GM21528 (cell line): ENCODE results near the gene BCL2L11.
A peak's percentile ranks its signal among the peaks of the same experiment; 100 is the strongest.
"Not testable (repeated sequence)": the region's sequence is repeated elsewhere in the genome, so short reads cannot be mapped to it uniquely, and the experiment has no call there.

Experiments used
- ATAC-seq: cut with Tn5 transposase; IDR thresholded peaks from one replicate; pipeline ENCODE4 v1.9.1; 2021; ENCODE audit warnings: mild to moderate bottlenecking, moderate library complexity; ENCODE audit not compliant: unreplicated experiment, low FRiP score

The BCL2L11 gene, protein sequence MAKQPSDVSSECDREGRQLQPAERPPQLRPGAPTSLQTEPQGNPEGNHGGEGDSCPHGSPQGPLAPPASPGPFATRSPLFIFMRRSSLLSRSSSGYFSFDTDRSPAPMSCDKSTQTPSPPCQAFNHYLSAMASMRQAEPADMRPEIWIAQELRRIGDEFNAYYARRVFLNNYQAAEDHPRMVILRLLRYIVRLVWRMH

DNA sequence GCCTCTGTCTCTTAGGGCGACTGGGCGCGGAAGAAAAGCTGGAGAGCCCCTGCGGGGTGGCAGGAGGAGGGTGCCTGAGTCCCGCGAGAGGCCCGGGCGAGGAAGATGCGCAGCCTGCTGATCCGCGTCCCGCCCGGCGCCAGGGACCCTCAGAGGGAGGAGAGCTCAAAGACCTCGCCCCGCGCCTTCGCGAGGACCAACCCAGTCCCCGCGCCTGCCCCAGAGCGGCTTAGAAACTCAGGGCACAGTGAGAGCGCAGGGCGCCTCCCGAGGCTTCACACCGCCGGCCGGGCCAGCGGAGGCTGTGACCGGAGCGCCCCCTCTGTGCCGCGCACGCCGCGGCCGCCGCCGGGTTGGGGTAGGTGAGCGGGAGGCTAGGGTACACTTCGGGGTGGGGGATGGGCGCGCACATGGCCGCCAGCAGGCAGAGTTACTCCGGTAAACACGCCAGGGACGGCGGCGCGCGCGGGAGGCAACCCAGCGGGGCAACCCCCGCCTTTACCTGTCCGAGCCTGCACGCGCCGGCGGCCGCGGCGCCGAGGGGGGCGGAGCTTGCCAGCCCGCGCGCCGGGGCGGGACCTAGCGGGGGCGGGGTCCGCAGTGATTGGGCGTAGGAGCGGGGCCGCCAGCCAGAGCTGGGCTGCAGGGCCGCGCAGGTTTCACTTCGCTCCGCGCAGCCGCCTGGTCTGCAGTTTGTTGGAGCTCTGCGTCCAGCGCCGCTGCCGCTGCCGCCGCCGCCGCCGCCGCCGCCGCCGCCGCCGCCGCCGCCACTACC is at the start of gene BCL2L11:
Gene BCL2L11, plus strand, starts transcription at position 662 of the 775 bp plus-strand sequence. CDS start 2,832 bp downstream, outside the sequence.
- ATAC-seq: peak; percentile 62

DNA sequence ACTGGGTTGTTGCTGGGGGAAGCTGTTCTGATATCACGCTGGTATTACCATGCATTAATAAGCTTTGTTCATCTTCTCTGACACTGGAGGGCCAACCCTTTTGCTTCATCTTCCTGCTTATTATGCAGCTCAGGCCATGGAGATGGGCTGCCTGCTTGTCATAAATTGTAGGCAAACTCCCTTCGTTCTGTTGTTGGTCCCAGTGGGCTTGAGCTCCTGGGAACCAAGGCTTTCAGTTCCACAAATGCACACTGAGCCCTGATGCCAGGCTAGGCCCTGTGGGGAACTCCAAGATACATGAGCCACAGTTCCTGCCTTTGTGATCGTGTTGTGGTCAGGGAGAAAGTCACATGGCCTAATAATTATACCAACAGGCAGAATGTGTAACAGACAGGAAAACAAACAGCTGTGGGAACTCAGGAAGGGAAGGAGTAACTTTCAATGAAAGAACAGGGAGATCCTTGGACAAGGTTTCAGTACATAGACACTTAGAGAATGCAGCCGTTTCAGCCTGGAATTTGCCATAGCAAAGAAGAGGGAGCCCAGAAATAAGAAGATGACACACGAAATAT is 49.0 kb upstream of the BCL2L11 start:
- no peak for ATAC-seq

DNA sequence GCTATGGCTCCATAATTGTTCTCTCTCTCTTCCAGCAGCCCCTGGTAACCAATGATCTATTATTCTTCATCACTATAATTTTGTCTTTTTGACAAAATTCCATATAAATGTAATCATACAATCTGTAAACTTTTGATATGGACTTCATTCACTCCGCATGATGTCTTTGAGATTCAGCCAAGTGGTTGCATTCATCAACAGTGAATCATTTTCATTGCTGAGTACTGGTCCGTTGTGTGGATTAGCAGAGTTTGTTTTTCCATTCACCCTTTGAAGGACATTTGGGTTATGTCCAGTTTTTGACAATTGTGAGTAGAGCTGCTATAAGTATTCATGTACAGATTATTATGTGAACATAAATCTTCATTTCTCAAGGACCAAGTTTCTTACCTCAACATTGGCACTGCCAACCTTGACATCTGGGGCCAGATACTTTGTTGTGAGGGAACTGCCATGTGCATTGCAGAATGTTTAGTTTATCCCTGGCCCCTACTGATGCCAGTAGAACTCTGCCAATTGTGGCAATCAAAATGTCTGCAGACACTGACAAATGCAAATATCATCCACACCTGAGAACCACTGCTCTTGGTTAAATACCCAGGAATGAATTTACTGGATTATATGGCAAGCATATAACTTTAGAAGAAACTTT is 48.4 kb upstream of the BCL2L11 start:
- ATAC-seq: no peak

DNA sequence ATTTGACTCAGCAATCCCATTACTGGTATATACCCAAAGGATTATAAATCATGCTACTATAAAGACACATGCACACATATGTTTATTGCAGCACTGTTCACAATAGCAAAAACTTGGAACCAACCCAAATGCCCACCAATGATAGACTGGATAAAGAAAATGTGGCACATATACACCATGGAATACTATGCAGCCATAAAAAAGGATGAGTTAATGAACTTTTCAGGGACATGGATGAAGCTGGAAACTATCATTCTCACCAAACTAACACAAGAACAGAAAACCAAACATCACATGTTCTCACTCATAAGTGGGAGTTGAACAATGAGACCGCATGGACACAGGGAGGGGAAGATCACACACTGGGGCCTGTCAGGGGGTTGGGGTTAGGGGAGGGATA is 38.1 kb upstream of the BCL2L11 start:
- ATAC-seq: not testable (repeated sequence)

DNA sequence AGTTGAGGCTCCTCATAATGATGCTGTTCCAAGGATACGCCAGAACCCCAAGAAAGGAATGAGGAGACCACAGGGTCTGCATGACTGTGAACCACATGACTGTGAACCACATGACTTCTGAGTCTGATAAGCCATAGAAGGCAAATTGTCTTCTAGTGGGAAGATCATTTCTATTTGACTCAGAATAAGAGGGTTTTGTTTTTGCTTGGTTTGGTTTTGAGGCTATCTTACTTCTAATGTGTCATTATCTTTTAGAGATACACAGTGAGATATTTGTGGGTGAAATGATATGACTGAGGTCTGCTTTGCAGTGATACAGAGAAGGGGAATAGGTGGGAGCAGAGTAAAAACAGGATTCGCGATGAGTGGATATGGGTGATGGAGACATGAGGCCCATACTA is 28.9 kb upstream of the BCL2L11 start:
- ATAC-seq: no peak

DNA sequence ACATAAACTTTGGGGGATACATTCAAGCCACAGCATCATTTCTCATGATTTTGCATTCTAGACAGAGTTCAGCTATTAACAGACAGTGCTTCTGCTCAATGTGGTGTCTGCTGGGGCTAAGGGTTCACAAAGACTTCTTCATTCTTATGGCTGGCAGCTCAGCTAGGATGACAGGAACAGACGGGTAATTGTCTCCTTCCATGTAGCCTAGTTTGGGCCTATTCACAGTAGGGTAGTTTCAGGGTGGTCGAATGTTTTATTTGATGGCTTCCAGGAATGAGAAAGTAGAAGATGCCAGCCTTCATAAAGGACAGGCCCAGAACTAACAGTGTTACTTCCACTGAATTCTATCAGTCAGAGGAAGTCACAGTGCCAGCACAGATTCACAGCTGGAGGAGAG is 26.0 kb upstream of the BCL2L11 start:
- ATAC-seq: no peak

DNA sequence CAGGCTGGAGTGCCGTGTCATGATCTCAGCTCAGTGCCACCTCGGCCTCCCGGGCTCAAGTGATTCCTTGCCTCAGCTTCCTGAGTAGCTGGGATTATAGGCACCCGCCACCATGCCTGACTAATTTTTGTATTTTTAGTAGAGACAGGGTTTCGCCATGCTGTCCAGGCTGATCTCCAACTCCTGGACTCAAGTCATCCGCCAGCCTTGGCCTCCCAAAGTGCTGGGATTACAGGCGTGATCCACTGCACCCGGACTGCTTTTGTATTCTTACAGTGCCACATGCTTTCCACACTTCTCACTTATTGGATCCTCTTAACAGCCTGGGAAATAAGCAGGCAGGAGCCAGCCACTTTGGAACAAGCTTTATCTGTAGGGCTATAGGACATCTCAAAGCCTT is 25.3 kb upstream of the BCL2L11 start:
- no peak for ATAC-seq

DNA sequence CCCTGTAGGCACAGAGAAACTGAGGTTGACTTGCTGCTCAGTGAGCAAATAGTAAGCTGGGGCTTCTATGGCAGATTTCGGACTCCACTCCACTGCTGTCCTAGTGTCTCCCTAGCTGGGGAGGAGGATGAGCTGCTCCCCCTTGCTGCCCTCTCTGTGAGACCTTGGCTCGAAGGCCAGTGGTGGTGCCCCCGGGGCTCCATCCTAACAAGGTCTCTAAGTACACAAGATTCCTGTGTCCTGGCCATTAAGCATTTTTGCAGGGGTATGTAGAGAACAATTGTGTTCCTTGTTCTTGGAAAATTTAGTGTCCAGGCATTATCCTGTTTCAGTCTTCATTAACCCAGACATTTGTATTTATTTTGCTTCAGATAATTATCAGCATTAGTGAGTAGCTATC is 21.3 kb upstream of the BCL2L11 start:
- ATAC-seq: no peak

DNA sequence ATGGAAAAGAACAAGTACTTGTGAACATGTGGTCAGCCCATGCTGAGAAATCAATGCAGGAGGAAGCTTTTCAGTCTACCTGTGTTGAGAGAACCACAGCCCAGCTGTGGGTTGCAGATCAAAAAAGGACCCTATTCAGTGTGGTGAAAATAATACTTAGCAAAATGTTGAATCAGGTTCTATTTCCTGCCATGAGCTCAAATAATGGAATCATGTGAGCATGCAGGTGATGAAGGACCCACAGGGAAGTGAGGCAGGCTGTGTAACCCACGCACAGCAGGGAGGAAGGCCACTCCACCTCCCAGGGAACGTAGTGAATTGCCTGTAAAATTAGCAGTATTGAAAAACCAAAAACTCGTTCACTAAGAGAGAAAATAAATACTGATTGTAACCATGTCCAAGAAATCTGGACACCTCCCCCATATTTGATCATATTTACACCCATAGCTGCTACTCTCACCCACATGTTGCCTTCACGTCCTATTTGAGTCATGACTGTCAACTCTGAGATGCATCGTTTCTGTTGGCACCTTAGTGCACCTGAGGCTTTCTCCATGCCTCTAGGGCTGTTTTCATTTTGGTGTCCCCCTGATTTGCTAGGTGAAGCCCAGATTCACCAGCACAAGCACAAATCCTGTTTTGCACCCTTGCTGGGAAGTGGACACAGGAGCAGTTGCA is 20.5 kb upstream of the BCL2L11 start:
- ATAC-seq: no peak

DNA sequence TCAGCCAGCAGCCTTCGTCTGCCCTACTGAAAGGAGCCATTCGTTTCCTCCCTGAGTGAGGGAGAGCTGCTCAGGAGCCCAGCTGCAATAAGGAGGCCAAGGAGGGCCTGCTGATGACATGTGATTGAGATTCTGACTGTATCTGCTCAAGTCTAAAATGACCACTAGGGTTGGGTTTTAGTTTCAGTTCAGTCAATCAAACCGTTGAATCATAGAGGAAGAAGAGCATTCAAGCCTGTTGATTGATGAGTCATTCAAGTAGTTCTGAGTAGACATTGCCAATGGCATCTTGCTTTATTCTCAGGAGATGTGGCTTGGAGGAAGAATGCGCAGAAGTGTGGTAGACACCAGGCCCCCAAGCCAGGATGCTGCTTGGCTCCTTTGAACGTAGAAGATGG is 19.9 kb upstream of the BCL2L11 start:
- peak; percentile 76 for ATAC-seq

DNA sequence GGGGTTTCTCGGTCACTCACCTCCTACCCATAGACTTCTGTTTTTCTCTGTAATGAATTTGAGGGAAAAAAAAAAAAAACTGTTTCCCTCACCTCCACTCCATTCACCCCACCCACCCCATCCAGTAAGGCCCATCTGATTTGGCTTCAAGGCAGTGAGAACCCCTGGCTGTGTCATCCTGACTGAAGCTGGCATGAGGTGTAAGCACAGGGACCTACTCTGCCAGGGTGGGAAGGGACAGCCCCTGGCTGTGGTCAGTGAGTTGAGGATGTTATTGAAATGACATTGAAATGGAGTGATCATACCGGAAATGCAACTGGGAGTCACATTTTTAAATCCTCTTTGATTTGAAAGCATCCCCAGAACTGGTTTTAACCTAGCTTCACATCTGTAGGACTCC is 19.1 kb upstream of the BCL2L11 start:
- no peak for ATAC-seq

DNA sequence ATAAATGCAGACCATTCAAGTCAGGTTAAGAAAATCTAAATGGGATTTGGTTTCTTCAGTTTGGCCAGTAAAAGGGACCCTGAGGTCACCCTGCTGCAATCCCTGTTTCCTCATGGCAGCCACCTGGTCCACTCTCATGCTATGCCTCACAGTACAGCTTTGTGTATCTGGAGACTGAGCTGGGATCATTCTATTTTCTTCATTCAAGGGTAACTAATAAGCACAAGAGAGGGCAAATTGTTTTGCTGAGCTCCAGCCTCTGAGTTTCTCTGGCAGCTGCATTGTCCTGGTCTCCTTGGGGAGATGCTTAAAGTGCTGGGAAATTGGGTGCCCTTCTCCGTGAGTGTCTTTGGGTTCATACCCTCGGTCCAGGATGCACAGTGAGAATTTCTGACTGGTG is 18.5 kb upstream of the BCL2L11 start:
- ATAC-seq: no peak

DNA sequence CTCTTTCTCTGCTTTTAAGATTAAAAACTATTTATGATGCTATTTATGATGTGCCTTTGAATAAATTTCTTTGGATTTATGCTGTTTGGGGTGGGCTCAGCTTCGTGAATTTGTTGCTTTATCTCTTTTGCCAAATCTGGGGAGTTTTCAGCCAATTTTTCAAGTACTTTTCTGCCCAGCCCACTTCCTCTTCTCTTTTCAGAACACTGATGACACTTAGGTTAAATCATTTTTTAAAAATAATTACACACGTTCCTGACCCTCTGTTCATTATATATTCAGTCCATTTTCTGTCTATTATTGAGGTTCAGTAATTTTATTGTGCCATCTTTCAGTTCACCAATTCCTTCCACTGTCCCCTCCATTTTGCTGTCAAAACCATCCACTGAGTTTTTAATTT is 14.8 kb upstream of the BCL2L11 start:
- ATAC-seq: no peak

DNA sequence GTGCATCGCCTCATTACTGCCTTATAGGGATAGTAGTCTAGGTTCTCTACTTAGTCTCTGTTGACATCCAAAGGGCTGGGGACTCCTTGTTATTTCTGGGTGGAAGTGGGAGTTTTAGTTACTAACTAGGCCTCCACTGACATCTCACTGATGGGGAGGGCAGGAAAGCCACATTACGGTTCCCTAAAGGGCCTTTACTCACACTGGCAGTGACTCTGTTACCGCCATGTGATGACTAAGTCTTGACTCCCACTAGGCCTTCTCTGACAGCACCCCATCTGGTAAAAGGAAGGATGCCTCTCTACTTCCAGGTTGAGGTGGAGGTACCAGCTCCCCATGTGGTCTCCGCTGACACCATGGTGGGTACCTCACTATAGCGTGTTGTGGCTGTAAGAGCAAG is 14.0 kb upstream of the BCL2L11 start:
- ATAC-seq: no peak

DNA sequence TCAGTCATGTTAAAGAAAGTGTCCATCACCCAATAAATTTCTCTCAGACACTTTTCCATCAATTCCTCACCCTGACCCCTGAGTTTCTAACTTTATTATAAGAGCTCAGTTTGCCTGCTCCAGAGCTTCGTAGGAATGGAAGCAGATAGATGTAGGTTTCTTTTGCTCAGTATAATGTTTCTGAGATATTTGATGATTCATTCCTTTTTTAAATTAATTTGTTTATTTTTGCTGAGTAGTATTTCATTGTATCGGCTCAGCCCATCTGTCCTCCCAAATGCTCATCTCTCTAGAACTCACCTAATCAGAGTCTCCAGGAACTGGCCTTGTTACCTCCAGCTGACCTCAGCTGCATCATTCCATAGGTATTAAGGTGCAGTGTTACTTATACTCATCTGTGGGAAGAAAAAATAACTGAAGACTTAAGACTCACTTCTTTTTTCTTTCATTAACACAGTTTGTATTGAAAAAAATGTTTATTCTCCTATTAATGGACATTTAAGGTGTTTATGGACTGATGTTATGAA is 11.9 kb upstream of the BCL2L11 start:
- ATAC-seq: no peak

DNA sequence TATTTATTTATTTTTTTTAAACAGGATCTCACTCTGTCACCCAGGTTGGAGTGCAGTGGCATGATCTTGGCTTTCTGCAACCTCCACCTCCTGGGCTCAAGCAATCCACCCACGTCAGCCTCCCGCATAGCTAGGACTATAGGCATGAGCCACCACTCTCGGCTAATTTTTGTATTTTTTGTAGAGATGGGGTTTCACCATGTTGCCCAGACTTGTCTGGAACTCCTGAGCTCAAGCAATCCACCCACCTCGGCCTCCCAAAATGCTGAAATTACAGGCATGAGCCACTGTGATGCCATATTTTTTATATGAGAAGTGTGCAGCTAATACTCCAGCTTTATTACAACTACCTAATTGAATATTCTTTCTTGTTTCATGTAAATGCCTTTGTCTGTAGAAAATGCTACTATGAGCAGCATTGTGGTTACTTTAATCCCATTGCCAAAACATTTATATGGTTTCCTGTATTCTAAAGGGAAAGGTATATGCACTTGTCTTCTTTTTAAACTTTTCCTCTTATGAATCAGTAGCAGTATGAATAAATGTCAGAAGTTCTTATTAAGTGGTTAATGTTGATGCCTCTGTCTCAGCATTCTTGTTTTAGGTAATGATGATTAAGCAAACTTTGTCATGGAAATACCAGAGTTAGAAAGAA is 9.5 kb upstream of the BCL2L11 start:
- no peak for ATAC-seq

DNA sequence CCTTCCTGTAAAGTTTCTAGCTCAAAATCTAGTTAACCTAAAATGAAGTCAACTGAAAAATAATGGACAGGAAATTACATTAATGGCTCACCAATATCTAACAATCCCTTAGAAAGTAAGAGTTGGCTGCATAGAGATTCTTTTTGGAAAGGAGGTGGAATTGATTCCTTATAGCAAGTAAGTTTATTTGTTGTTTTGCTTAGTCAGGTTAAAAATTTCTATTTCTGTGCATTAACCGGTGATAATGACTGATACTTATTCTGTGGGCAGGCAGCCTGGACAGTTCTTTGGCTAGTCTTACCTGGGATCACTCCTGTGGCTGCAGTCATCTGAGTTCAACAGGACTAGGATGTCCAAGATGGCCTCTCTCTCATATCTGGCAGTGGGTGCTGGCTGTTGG is 6.9 kb upstream of the BCL2L11 start:
- no peak for ATAC-seq

DNA sequence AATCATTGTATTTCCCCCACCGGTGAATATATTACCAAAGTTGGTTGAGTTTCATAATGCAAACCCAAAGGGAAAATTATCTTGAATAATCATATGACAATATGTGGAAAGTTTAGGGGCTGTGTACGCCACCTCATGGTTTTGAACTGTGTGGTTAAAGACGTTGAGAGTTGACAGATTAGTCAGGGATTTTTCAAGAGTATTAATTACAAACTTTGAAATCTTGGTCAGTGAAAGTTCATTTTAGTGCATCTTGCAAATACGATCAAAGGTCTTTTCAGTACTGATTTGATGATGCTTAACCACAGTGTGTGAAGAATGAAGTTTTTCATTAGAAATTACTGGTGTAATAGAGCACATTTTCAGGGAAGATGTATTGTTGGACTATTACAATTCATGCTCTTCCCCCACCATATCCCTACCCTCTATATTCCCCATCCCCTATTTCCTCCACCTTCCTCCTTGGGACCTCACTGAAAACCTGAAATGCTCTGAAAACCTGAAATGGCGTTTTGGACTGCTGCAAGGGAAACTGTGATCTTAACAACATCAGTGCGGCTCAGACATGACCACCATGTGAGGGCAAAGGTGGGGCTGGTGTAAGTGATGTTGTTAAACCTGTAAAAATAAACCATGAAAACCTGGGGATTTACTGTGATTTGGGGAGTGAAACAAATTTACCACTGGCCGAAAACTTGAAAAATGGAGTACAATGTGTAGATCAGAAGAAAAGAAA is 4.5 kb upstream of the BCL2L11 start:
- ATAC-seq: no peak

DNA sequence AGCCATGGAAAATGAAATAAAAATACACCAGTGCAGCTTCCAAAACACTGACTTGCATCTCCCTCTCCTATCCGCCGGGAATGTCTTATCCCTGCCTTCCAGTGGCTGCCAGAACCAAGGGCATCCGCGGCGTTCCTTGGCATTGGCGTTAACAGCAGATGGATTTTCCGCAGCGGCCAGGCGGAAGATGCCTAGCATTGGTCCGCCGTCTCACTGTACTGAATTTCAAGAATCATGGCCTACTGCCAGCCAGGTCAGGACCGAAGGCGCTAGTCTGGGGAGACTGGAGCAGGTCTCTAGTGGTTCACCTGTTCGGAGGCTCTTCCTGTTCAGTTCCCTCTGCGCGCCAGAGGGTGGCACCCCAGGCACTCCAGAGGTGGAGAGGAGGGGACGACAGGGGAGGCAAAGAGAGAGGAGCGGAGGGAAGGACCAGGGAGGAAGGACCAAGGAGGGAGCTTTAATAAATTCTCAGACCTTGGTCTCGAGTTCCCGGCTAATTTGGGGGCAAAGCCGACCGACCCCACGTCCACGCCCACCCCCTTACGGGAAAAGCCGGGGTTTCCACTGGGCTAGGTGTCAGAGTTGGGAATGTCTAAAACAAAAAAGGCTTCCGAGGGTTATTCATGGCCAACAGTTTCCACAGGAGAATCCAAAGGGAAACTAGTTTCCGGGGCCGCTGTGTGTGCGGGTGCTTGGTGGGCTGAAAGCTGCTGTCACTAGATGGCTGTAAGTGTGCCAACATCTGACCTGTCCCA is 3.7 kb upstream of the BCL2L11 start:
- ATAC-seq: no peak
